HUDEP-2 (cell line): ENCODE data around the gene DAZAP2.
"Not testable (repeated sequence)": the region's sequence is repeated elsewhere in the genome, so short reads cannot be mapped to it uniquely, and the experiment has no call there.

Source experiments
- DNase-seq, 76 experiments: peaks; one replicate each; lab custom pipeline; 2025; ENCODE audit not compliant: unreplicated experiment in 76 of 76; lab: John Stamatoyannopoulos, UW

DAZAP2 gene

GRCh38 chr12:51245476-51246253, 7.0 kb downstream of the DAZAP2 start:
- DNase-seq = no peak

- peak in 68 of 76 experiments; percentile 15 to 89 (median 56) for DNase-seq
Measured at GRCh38 chr12:51246254-51246853, 7.7 kb downstream of the DAZAP2 start.

- no peak for DNase-seq
Measured at GRCh38 chr12:51247523-51248206, 9.0 kb downstream of the DAZAP2 start.

- no peak for DNase-seq
Measured at GRCh38 chr12:51253276-51253675, 14.7 kb downstream of the DAZAP2 start.

GRCh38 chr12:51254536-51254935, 15.9 kb downstream of the DAZAP2 start:
- no peak for DNase-seq

- DNase-seq = not testable (repeated sequence)
Measured at GRCh38 chr12:51259600-51259999, 21.0 kb downstream of the DAZAP2 start.

GRCh38 chr12:51262758-51263177, 24.1 kb downstream of the DAZAP2 start:
- peak in 22 of 76 experiments; percentile 9 to 36 (median 17) for DNase-seq

- no peak for DNase-seq
Measured at GRCh38 chr12:51263341-51263740, 24.7 kb downstream of the DAZAP2 start.

GRCh38 chr12:51264297-51264696, 25.7 kb downstream of the DAZAP2 start:
- no peak for DNase-seq

GRCh38 chr12:51265024-51265423, 26.4 kb downstream of the DAZAP2 start:
- DNase-seq = no peak

- peak in 21 of 76 experiments; percentile 3 to 38 (median 19) for DNase-seq
Measured at GRCh38 chr12:51269174-51270066, 30.8 kb downstream of the DAZAP2 start.

- DNase-seq = peak in 4 of 76 experiments; percentile 7 to 20 (median 16)
Measured at GRCh38 chr12:51270067-51270950, 31.7 kb downstream of the DAZAP2 start, which contains the start of gene SMAGP. Gene SMAGP, minus strand, starts transcription at chr12:51270415. Its CDS starts 1,137 bp downstream, at chr12:51269278.

- DNase-seq = no peak
Measured at GRCh38 chr12:51270951-51271518, 32.4 kb downstream of the DAZAP2 start.

- not testable (repeated sequence) for DNase-seq
Measured at GRCh38 chr12:51272810-51273209, 34.2 kb downstream of the DAZAP2 start.

GRCh38 chr12:51275088-51275487, 36.5 kb downstream of the DAZAP2 start:
- peak in 1 of 76 experiments; percentile 10 for DNase-seq

- DNase-seq = no peak
Measured at GRCh38 chr12:51281202-51281924, 42.7 kb downstream of the DAZAP2 start.

GRCh38 chr12:51285843-51286242, 47.2 kb downstream of the DAZAP2 start:
- DNase-seq = no peak
